ENCODE data around the gene CYB561D2.
A peak's percentile ranks its signal among the peaks of the same experiment; 100 is the strongest.

Gene CYB561D2

GRCh38 chr3:50342813-50343633, 7.6 kb upstream of the CYB561D2 start:
- DNase-seq: no peak

- DNase-seq: no peak
These were observed 5.7 kb upstream of the CYB561D2 start for GRCh38 chr3:50345008-50345407.

DNA sequence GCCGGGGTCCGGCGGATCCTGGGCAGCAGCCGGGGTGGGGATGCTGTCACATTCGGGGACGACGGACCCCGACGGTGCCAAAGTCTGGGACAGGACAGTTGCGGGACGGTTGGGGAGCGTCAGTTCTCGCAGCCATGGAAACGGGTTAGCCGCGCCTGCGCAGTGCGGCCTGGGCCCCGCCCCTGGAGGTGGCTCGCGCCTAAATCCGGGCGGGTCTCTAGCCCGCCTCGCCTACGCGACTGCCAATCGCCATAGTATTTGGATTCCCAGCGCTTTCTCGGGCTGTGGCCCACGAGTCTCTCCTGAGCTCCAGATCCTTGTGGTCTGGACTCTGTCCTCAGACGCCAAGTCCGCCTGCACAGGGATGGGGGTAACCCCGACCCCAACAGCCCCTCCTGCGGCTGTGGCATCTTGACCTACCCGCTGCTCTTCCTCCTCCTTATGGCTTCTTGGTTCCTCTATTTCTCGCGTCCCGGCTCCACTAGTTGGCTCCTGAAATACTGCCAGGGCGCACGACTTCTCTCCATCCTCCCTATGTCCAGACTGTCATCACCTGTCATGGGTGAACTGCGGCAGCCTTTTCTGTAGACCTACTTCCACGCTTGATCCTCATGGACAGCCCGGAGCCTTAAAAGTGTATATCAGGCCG, 5.0 kb upstream of the CYB561D2 start, which contains the start of gene ZMYND10:
Gene ZMYND10, minus strand, starts transcription at position 147 of the 649 bp plus-strand sequence. CDS start 153 bp downstream, outside the sequence.
- DNase-seq: peak; percentile 28

- DNase-seq: peak; percentile 49
These were observed 3.4 kb upstream of the CYB561D2 start for GRCh38 chr3:50347187-50347813.

DNA sequence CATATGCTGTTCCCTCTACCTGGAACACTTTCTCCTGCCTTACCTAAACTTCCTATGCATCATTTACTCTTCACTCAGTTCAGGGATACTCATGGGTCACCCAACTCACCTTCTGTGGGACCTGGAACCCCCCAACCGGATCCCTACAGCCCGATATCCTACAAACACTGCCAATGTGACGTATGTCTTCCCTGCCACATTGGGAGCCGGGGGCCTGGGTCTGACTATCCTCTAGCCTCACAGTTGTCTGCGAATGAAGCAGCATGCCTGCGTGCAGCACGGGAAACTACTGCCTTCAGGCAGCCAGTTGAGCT, 492 bp upstream of the CYB561D2 start:
- DNase-seq: no peak

- DNase-seq: no peak
These were observed 648 bp downstream of the CYB561D2 start for GRCh38 chr3:50351323-50351697.

- DNase-seq: no peak
These were observed 2.1 kb downstream of the CYB561D2 start for GRCh38 chr3:50352781-50353180.

- DNase-seq: no peak
These were observed 2.8 kb downstream of the CYB561D2 start for GRCh38 chr3:50353245-50354004.

- DNase-seq: no peak
These were observed 3.6 kb downstream of the CYB561D2 start for GRCh38 chr3:50354186-50354764.

- DNase-seq: no peak
These were observed 4.2 kb downstream of the CYB561D2 start for GRCh38 chr3:50354850-50355249.

GRCh38 chr3:50355829-50356552, 5.3 kb downstream of the CYB561D2 start:
- DNase-seq: no peak

DNA sequence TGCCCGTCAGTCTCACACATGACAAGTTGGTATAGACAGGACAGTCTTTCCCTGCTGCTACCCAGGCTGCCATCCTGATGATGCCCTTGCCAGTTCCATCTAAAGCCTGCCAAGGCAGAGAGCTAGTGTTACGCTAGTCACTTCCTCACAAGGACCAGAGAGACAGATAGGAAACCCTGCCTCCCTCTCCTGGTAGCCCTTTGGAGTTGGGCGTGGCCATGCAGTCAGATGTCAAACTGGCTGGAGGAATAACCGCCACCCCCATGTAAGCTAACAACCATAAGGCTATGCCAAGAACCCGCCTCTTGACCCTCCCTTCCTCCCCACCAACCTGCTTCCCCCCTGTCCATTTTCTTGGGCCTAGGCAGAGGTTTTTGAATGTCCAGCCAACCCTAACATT, 5.9 kb downstream of the CYB561D2 start:
- no peak for DNase-seq

DNA sequence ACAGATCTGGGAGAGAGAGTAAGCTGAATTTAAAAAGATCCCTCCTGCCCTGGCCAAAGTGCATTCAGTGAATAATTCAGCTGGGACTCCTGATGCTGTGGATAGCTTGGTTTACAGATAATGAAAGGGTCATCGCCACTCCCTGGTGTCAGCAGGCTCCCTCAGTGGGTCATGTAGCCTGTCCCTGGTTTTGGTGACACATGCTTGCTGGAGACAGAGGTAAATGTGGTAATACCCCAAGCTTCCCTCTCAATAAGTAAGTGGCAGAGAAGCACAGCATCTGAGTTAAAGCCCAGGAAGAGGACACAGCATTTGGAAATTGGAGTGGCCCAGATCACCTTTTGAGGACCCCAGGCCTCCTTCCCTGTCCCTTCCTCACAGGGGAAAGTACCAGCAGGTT, 6.8 kb downstream of the CYB561D2 start:
- DNase-seq: no peak

- DNase-seq: no peak
These were observed 7.8 kb downstream of the CYB561D2 start for GRCh38 chr3:50358355-50358910.

GRCh38 chr3:50358911-50359759, 8.5 kb downstream of the CYB561D2 start, which contains the start of gene TMEM115:
TSS of gene TMEM115 (minus strand) at chr3:50359521. CDS start at chr3:50359063, 458 bp downstream.
- DNase-seq: peak; percentile 87

- no peak for DNase-seq
These were observed 9.1 kb downstream of the CYB561D2 start for GRCh38 chr3:50359760-50360110.

DNA sequence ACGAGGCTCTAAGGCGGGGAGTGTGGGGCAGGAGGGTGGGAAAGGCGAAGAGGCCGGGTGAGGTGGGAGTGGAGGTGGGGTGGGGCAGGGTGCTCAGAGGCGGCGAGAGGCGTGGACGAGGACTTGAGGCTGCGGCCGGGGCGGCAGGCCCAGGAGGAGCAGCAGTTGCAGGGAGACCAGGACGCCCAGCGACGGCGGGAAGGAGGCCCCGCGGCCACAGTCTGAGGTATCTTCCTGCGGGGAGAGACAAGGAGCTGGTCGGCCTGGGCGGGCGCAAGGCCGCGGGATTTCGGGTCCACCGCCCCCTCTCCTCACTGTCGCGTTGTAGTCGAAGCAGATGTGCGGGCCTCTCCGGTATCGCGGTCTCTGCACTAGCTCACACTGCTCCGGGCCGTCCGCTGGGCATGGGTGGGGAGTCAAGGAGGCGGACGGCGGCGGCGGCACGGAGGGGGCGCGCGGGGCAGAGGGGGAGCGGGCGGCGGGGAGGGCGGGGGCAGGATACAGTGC, 14.0 kb downstream of the CYB561D2 start:
- DNase-seq: no peak

GRCh38 chr3:50365080-50365841, 14.6 kb downstream of the CYB561D2 start:
- DNase-seq: peak; percentile 52

GRCh38 chr3:50365842-50366220, 15.2 kb downstream of the CYB561D2 start:
- no peak for DNase-seq

All from NCI-H1105 (cell line).